ENCODE data around the gene NACC2.

DNA sequence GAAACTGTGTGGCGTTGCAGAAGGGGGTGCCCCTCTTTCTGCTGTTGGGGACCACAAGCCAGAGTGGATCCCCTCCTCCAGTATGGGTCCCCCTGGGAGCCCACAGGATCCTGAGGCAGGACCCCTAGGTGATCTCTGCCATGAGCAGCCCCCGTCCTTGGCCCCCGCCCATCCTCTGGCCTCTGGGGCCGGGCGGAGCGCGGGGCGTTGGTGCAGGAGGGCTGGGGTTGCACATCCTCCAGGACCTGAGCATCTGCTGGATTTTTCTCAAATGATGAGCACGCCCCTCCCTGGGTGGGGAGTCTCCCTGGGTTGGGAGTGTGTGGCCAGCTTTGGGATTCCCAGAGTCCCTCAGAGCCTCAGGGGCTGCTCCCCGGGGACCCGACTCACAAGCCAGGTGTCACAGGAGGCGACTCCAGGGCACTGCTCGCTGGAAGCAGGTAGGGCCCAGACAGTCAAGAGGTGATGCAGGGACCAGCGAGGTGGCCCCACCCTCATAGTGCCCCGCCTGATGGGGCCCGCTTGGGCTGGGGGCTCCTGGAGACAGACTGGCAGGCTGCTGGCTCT, 107.2 kb downstream of the NACC2 start:
- TF ChIP-seq, protein P1, sequence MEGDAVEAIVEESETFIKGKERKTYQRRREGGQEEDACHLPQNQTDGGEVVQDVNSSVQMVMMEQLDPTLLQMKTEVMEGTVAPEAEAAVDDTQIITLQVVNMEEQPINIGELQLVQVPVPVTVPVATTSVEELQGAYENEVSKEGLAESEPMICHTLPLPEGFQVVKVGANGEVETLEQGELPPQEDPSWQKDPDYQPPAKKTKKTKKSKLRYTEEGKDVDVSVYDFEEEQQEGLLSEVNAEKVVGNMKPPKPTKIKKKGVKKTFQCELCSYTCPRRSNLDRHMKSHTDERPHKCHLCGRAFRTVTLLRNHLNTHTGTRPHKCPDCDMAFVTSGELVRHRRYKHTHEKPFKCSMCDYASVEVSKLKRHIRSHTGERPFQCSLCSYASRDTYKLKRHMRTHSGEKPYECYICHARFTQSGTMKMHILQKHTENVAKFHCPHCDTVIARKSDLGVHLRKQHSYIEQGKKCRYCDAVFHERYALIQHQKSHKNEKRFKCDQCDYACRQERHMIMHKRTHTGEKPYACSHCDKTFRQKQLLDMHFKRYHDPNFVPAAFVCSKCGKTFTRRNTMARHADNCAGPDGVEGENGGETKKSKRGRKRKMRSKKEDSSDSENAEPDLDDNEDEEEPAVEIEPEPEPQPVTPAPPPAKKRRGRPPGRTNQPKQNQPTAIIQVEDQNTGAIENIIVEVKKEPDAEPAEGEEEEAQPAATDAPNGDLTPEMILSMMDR (IDR thresholded peaks at IDR 0.05): no peak
- TF ChIP-seq EZH2 (IDR thresholded peaks at IDR 0.05): no peak

Data from neural progenitor cell (in vitro differentiated cells).